ENCODE data around the gene FPR2.

DNA sequence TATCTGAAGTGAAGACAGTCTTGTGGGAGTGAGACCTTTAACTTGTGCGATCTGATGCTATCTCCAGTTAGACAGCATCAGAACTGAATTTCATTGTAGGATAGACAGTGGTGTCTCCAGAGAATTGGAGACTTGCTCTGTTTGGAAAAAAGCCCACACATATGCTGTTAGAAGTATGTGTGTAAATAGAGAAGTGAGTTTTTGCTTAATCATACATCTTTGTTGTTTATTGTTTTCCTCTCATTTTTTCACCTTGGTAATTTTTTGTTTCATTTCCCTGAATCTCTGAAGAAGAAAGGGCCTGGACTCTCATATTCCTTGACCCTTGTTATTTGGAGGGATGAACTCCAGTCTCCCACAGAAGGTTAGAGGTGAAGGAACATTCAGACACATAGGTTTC is 55.7 kb downstream of the FPR2 start:
- TF ChIP-seq POLR2A (IDR thresholded peaks at IDR 0.05) (no peak), CTCF (IDR thresholded peaks at IDR 0.05) (no peak), POLR2AphosphoS5 (IDR thresholded peaks at IDR 0.05) (no peak), EP300 (IDR thresholded peaks at IDR 0.05) (no peak)

Data from stomach (tissue), 4 donors.